ENCODE results near the gene PAPSS2. TPM values are rescaled to one million over a fixed set of nuclear protein-coding genes. Genes with fewer than 3 reads are reported as not detected.

The PAPSS2 gene
- total RNA-seq, 1 donor from 2014 or later = 21.1 TPM

GRCh38 chr10:87713707-87714106, 54.0 kb downstream of the PAPSS2 start:
- H3K27ac Mint-ChIP-seq = no peak overlapping the region
- peaks cover 11% of the 10 kb centered on the region for H3K4me1 Mint-ChIP-seq (ENCODE audit: unreplicated experiment)
- no peak for TF ChIP-seq CTCF (conservative IDR thresholded peaks at IDR 0.05)
- H3K27me3 Mint-ChIP-seq = no peaks in the 10 kb centered on the region
- DNase-seq (ENCODE audit: extremely low spot score, unreplicated experiment) = no peak
- H3K36me3 Mint-ChIP-seq = peaks cover 5% of the 10 kb centered on the region
- H3K4me3 Mint-ChIP-seq = no peak overlapping the region
- no peaks in the 10 kb centered on the region for H3K9me3 Mint-ChIP-seq

GRCh38 chr10:87715552-87716347, 56.1 kb downstream of the PAPSS2 start:
- no peaks in the 10 kb centered on the region for H3K27me3 Mint-ChIP-seq

GRCh38 chr10:87716348-87716670, 56.6 kb downstream of the PAPSS2 start:
- DNase-seq (ENCODE audit: extremely low spot score, unreplicated experiment) = no peak
- TF ChIP-seq CTCF (conservative IDR thresholded peaks at IDR 0.05) = no peak
- H3K4me3 Mint-ChIP-seq = no peak overlapping the region
- H3K27me3 Mint-ChIP-seq = no peaks in the 10 kb centered on the region
- peaks cover 5% of the 10 kb centered on the region for H3K36me3 Mint-ChIP-seq
- no peak overlapping the region for H3K27ac Mint-ChIP-seq
- H3K4me1 Mint-ChIP-seq (ENCODE audit: unreplicated experiment) = peaks cover 7% of the 10 kb centered on the region
- no peaks in the 10 kb centered on the region for H3K9me3 Mint-ChIP-seq

More at GRCh38 chr10:87715552-87716347, 56.1 kb downstream of the PAPSS2 start:
- H3K27ac Mint-ChIP-seq = no peak overlapping the region
- no peak for TF ChIP-seq CTCF (conservative IDR thresholded peaks at IDR 0.05)
- no peaks in the 10 kb centered on the region for H3K9me3 Mint-ChIP-seq
- no peak for DNase-seq (ENCODE audit: extremely low spot score, unreplicated experiment)
- H3K4me3 Mint-ChIP-seq = no peak overlapping the region
- H3K4me1 Mint-ChIP-seq (ENCODE audit: unreplicated experiment) = peaks cover 7% of the 10 kb centered on the region
- H3K36me3 Mint-ChIP-seq = peaks cover 5% of the 10 kb centered on the region

- no peaks in the 10 kb centered on the region for H3K9me3 Mint-ChIP-seq
- H3K4me3 Mint-ChIP-seq = no peak overlapping the region
- peaks cover 21% of the 10 kb centered on the region for H3K4me1 Mint-ChIP-seq (ENCODE audit: unreplicated experiment)
- peaks cover 2% of the 10 kb centered on the region for H3K36me3 Mint-ChIP-seq
- no peak for TF ChIP-seq CTCF (conservative IDR thresholded peaks at IDR 0.05)
- H3K27ac Mint-ChIP-seq = no peak overlapping the region
- H3K27me3 Mint-ChIP-seq = no peaks in the 10 kb centered on the region
- DNase-seq (ENCODE audit: extremely low spot score, unreplicated experiment) = no peak
Measured at GRCh38 chr10:87720665-87721064, 61.0 kb downstream of the PAPSS2 start.

GRCh38 chr10:87721781-87722180, 62.1 kb downstream of the PAPSS2 start:
- no peaks in the 10 kb centered on the region for H3K36me3 Mint-ChIP-seq
- H3K27ac Mint-ChIP-seq = no peak overlapping the region
- no peak for DNase-seq (ENCODE audit: extremely low spot score, unreplicated experiment)
- no peak overlapping the region for H3K4me3 Mint-ChIP-seq
- peaks cover 21% of the 10 kb centered on the region for H3K4me1 Mint-ChIP-seq (ENCODE audit: unreplicated experiment)
- TF ChIP-seq CTCF (conservative IDR thresholded peaks at IDR 0.05) = no peak
- no peaks in the 10 kb centered on the region for H3K9me3 Mint-ChIP-seq
- no peaks in the 10 kb centered on the region for H3K27me3 Mint-ChIP-seq
